HL-60 (cell line): ENCODE measurements around the gene SDHD.
"Not testable (repeated sequence)": the region's sequence is repeated elsewhere in the genome, so short reads cannot be mapped to it uniquely, and the experiment has no call there.

Experiments used
- DNase-seq, 2 experiments: peaks; one replicate each; pipeline ENCODE4 v3.0.0-alpha.2; 2010 to 2020; ENCODE audit warnings: low read depth in 1 of 2, low spot score in 1 of 2
- H3K27ac ChIP-seq: fragments of 250-450 bp; sonication (Bioruptor Pico); replicated peaks from 2 replicates; pipeline ENCODE4 v1.5.1; 2020; ENCODE audit warnings: mild to moderate bottlenecking, moderate library complexity
- H3K27me3 ChIP-seq: fragments of 250-450 bp; sonication (Bioruptor Pico); 2 replicates; pipeline ENCODE4 v1.5.1; 2021; ENCODE audit warnings: mild to moderate bottlenecking, moderate library complexity; ENCODE audit not compliant: insufficient read depth, poor library complexity, severe bottlenecking
- H3K4me3 ChIP-seq: replicated peaks from 2 replicates; pipeline ENCODE4 v1.5.1; 2011; ENCODE audit warnings: mild to moderate bottlenecking, control low read depth, low read length; ENCODE audit not compliant: insufficient read depth
- CTCF ChIP-seq: IDR thresholded peaks from one replicate; pipeline ENCODE4 v1.5.1; 2011; ENCODE audit warnings: low read length, control low read depth, inconsistent platforms; ENCODE audit not compliant: insufficient read depth
- GABPA ChIP-seq: IDR thresholded peaks from 2 replicates; pipeline ENCODE4 v1.6.1; 2012; ENCODE audit warnings: low read depth
- POLR2AphosphoS5 ChIP-seq: IDR thresholded peaks from 2 replicates; pipeline ENCODE4 v1.6.1; 2012; ENCODE audit warnings: low read depth
- SPI1 ChIP-seq: IDR thresholded peaks from 2 replicates; pipeline ENCODE4 v1.6.1; 2012; ENCODE audit warnings: low read depth, mild to moderate bottlenecking, borderline replicate concordance
- TF ChIP-seq, protein P1 (sequence below): IDR thresholded peaks from 2 replicates; pipeline ENCODE4 v1.6.1; 2012; ENCODE audit warnings: low read depth; ENCODE audit not compliant: insufficient replicate concordance

The SDHD gene

GRCh38 chr11:112042961-112043304, 43.7 kb upstream of the SDHD start:
- Histone ChIP-seq H3K27ac (no peak overlapping the region), H3K27me3 (no peaks in the 10 kb centered on the region), H3K4me3 (no peak overlapping the region)
- DNase-seq = no peak
- TF ChIP-seq, protein P1, sequence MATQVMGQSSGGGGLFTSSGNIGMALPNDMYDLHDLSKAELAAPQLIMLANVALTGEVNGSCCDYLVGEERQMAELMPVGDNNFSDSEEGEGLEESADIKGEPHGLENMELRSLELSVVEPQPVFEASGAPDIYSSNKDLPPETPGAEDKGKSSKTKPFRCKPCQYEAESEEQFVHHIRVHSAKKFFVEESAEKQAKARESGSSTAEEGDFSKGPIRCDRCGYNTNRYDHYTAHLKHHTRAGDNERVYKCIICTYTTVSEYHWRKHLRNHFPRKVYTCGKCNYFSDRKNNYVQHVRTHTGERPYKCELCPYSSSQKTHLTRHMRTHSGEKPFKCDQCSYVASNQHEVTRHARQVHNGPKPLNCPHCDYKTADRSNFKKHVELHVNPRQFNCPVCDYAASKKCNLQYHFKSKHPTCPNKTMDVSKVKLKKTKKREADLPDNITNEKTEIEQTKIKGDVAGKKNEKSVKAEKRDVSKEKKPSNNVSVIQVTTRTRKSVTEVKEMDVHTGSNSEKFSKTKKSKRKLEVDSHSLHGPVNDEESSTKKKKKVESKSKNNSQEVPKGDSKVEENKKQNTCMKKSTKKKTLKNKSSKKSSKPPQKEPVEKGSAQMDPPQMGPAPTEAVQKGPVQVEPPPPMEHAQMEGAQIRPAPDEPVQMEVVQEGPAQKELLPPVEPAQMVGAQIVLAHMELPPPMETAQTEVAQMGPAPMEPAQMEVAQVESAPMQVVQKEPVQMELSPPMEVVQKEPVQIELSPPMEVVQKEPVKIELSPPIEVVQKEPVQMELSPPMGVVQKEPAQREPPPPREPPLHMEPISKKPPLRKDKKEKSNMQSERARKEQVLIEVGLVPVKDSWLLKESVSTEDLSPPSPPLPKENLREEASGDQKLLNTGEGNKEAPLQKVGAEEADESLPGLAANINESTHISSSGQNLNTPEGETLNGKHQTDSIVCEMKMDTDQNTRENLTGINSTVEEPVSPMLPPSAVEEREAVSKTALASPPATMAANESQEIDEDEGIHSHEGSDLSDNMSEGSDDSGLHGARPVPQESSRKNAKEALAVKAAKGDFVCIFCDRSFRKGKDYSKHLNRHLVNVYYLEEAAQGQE = no peak
- TF ChIP-seq CTCF = no peak
- TF ChIP-seq GABPA = no peak
- TF ChIP-seq POLR2AphosphoS5 = no peak
- TF ChIP-seq SPI1 = no peak

- no peak overlapping the region for H3K27ac ChIP-seq
- H3K27me3 ChIP-seq = no peaks in the 10 kb centered on the region
- DNase-seq = no peak
- no peak overlapping the region for H3K4me3 ChIP-seq
- TF ChIP-seq, protein P1 = no peak
- no peak for TF ChIP-seq SPI1
- no peak for TF ChIP-seq POLR2AphosphoS5
- no peak for TF ChIP-seq CTCF
- TF ChIP-seq GABPA = no peak
Measured at GRCh38 chr11:112044961-112045360, 41.7 kb upstream of the SDHD start.

GRCh38 chr11:112046647-112047046, 40.0 kb upstream of the SDHD start:
- H3K27ac ChIP-seq, H3K4me3 ChIP-seq, DNase-seq, H3K27me3 ChIP-seq: not testable (repeated sequence)

DNA sequence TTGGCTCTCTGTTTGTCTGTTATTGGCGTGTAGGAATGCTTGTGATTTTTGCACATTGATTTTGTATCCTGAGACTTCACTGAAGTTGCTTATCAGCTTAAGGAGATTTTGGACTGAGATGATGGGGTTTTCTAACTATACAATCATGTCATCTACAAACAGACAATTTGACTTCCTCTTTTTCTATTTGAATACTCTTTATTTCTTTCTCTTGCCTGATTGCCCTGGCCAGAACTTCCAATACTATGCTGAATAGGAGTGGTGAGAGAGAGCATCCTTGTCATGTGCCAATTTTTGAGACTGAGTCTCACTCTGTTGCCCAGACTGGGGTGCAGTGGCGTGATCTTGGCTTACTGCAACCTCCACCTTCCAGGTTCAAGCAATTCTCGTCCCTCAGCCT, 38.4 kb upstream of the SDHD start:
- H3K27ac ChIP-seq, DNase-seq: not testable (repeated sequence)

DNA sequence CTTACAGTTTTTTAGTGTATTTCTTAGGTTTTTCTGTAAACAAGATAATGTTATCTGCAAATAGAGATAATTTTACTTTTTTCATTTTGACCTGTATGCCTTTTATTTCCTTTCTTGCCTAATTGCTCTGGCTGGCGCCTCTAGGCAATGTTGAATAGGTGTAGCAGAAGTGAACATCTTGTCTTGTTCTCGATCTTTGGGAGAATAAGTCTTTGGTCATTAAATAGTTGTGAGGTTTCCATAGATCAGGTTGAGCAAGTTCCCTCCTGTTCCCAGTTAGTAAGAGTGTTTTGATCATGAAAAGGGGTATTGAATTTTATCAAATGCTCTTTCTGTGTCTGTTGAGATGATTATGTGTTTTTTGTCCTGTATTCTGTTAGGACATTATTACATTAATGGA, 36.9 kb upstream of the SDHD start:
- Histone ChIP-seq H3K27ac (no peak overlapping the region), H3K27me3 (no peaks in the 10 kb centered on the region), H3K4me3 (no peak overlapping the region)
- no peak for TF ChIP-seq CTCF
- no peak for TF ChIP-seq GABPA
- TF ChIP-seq SPI1 = no peak
- TF ChIP-seq, protein P1 = no peak
- no peak for TF ChIP-seq POLR2AphosphoS5
- DNase-seq = no peak

More for the DNA sequence above, 38.4 kb upstream of the SDHD start:
- H3K27me3 ChIP-seq, H3K4me3 ChIP-seq: not testable (repeated sequence)
- peak; percentile 67 for TF ChIP-seq SPI1
